MV-4-11 (cell line): ENCODE data around the gene NEO1.
"Not testable (repeated sequence)": the region's sequence is repeated elsewhere in the genome, so short reads cannot be mapped to it uniquely, and the experiment has no call there.

Experiments used
- DNase-seq: peaks from one replicate; lab custom pipeline; 2025; lab: John Stamatoyannopoulos, UW

NEO1 gene

GRCh38 chr15:73264881-73265280, 212.6 kb downstream of the NEO1 start:
- no peak for DNase-seq

GRCh38 chr15:73265536-73266153, 213.4 kb downstream of the NEO1 start:
- DNase-seq = peak; percentile 42

DNA sequence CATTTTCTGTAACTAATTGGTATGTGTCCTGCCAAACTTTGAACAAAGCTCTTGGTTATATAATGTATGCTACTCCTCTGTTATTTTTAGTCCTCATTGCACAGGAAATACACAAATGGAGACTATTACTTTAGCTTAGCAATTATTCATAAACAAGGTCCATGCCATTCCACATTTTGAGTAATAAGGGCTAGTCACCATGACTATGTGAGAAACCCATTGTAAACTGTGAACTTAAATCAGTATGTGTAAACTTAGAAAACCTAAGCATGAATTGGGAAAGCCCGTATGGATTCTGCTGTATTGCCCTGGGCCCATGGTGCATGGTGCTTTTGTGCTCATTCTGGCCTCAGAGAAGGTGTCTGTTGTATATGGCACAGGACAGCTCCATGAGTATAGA, 216.2 kb downstream of the NEO1 start:
- DNase-seq = no peak

- no peak for DNase-seq
Observed at GRCh38 chr15:73270366-73271097, 218.3 kb downstream of the NEO1 start.

GRCh38 chr15:73273181-73274002, 221.1 kb downstream of the NEO1 start:
- peak; percentile 53 for DNase-seq

DNA sequence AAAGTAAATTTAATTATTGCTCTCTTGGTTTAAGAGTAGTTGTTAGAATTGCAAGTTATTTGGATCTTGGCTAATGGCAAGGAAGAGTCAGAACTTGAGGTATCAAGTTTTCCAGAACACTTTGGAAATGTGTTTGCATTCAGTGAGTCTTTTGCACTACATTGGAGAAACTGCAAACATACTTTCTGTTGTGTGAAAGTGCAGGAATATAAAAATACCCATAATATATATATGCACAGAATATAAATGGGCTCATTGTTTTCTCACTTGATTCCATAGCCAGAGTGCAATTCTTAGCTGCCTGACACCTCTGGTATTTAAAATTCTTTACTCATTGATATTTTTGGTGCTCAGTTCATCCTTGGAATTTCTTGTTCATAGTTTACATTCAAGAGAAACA, 223.6 kb downstream of the NEO1 start:
- DNase-seq = no peak

DNA sequence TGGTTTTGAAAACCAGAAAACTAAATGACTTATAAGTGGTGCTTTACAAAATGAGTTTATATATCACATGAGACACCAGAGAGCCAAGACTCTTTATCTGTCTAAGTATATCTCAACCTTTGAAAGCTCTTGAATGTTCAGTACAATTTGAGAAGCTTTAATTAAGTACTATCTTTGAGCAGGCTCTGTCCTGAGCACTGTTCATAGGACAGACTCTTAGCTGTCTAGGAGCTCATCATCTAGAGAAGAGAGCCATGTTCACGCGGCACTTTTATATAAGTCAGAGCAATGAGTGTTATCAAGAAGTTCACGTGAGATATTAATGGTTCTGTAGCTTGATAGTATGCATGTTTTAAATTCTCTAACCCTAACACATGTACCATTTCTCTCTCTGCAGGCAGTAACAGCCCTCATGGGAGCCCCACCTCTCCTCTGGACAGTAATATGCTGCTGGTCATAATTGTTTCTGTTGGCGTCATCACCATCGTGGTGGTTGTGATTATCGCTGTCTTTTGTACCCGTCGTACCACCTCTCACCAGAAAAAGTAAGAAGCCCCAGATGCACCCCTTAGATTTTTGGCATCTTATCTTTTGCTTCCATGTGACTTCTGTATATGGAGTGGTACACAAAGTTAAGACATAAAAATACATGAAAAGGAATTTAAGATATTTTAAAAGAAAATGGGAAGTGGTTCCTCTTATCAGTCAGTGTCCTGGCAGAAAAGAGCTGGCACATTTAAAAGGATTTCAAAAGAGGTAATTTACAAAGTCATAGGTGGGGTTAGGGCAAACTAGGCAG, 230.5 kb downstream of the NEO1 start:
- peak; percentile 5 for DNase-seq

- no peak for DNase-seq
Observed at GRCh38 chr15:73283366-73283962, 231.2 kb downstream of the NEO1 start.

DNA sequence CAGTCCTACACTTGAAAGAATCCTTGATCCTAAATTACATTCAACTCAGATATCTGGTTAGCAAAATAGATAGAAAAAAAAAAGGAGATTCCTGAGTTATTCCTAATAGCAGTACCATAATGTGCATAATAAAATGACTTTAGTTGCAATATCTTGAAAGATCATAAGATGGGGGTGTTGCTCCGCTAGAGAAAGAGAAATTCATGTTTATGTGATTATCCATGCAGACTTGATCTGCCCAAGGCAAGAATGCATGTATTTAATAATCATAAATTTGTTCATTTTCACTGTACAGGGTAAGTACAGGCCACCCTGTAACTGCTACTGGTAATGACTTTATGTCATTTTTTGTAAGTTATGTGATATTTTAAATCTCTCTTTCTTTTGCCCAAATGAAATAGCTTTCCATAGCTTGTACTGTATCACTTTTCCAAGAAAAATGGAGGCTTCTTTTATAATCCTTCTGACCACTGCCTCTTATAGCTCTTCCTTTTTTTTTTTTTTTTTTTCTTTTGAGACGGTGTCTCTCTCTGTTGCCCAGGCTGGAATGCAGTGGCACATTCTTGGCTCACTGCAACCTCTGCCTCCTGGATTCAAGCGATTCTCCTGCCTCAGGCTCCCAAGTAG, 231.9 kb downstream of the NEO1 start:
- peak; percentile 63 for DNase-seq

DNA sequence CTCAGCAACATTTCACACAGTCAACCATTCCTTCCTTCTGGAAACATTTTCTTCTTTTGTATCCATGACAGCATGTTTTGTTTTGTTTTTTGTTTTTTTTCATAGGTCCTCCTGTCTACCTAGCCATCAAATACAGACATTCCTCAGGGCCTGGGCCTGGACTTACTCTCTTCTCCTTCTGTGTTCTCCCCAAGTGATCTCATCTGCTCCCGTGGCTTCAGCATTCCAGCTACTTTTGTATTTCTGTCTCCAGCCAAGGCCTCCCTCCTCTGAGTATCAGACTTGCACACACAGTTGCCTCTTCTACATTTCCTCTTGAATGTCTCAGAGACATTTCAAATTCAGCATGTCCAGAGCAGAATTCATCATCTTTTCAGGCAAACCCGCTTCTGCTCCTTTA, 234.0 kb downstream of the NEO1 start:
- no peak for DNase-seq

DNA sequence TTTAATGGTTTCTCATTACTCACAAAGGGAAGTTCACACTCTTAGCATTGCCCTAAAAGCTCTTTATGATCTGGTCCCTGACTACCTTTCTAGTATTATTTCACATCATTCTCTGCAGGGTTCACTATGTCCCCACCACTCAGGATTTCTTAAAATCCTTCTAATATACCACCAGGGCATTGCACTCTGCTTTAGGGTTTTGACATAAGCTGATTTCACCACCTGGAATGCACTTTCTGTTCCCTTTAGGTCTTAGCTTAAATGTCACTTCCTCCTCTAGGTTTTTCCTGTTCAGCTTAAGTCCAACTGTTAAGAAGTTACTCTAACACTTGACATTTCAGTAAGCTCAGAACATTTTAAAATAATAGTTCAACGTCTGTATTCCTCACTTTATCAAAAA, 234.8 kb downstream of the NEO1 start:
- peak; percentile 99 for DNase-seq

DNA sequence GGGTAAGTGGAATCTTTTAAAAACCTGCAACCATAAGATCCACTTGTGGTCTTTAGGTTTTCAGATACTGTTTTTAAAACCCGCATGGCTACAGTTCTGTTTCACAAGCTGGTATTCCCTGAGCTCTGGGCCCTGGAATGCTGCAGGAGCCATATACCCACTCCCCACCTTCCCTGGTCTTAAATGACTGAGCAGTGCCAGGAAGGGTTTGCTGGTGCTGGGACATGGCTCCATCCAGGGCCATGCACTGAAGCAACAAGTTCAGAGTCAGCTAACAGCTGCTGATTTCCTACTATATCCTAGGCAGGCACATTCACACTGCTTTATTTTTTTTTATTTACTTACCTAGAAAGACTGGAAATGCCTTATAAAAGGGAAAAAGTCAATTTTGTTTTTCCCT, 239.2 kb downstream of the NEO1 start:
- DNase-seq = no peak

DNA sequence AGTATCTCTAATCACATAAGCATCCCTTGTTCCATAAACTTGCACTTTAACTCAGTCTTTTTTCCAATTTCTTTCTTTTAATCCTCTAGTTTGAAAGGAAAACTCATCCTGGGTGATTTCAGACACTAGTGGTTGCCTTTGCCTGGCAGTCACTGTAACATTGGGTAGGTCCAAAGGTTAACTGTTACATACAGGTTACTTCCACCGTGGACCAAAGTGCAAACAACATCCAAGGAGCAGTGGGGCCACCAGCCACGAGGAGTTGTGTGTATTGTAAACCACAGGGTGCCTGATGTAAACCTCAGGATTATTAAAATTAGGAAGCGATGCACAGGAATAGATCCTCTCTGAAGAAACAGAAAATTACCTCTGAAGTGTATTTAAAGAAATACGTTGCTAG, 241.5 kb downstream of the NEO1 start:
- DNase-seq = peak; percentile 52

DNA sequence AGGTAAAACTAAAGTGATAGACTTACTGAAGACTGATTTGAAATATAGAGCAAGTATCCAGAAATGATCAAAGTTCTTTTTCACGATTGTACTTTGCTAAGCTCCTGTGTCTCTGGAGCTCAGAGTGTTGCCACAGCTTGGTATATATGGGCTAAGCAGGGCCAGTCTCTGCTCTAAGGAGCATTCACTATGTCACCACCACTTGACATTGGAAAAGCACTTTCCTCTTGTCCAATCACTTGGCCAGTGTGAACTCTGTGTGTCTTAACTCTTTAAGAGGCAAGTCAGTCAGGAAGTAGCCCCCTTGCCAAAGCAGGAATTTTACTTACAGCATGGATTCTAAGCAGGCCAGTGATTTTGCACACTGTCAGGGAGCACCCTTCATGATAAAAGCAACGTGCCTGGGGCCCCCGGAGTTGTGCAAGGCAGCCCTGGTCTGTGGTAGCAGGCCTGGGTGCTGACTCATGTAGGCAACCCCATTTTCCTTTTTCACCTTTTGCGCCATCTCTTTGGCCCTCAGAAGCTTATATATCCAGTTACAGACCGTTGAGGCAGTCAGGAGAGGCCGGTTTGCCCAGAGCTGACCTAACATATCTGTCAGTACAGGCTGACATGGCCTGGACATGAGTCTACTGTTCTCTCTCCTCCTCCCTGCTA, 243.5 kb downstream of the NEO1 start:
- peak; percentile 90 for DNase-seq

DNA sequence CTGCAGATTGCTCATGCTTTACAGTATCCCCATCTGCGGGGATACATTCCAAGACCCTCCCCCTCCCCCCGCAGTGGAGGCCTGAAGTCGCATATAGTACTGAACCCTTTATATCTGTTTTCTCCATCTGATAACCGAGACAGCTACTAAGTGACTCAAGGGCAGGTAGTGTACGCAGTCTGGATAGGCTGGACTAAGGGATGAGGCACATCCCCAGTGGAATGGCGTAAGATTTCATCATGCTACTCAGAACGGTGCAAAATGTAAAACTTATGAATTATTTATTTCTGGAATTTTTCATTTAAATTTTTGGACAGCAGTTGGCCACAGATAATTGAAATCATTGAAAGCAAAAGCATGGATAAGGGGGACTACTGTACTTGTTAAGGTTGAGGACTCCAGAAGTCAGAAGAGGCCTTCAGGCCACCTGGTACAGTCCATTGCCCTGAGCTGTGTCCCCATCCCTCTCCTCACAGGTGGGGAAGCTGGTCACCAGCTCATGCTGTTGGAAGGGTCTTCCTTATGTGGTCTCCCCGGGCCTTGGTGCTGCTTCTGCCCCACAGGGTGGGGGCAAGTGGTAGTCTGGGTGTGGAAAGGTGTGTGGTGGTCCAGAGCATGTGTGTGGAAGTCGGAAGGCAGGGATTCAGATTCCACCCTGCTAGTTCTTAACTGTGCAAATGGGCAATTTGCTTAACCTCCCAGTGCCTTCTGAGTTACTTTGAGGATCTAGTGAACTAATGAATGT, 244.5 kb downstream of the NEO1 start:
- DNase-seq = no peak

DNA sequence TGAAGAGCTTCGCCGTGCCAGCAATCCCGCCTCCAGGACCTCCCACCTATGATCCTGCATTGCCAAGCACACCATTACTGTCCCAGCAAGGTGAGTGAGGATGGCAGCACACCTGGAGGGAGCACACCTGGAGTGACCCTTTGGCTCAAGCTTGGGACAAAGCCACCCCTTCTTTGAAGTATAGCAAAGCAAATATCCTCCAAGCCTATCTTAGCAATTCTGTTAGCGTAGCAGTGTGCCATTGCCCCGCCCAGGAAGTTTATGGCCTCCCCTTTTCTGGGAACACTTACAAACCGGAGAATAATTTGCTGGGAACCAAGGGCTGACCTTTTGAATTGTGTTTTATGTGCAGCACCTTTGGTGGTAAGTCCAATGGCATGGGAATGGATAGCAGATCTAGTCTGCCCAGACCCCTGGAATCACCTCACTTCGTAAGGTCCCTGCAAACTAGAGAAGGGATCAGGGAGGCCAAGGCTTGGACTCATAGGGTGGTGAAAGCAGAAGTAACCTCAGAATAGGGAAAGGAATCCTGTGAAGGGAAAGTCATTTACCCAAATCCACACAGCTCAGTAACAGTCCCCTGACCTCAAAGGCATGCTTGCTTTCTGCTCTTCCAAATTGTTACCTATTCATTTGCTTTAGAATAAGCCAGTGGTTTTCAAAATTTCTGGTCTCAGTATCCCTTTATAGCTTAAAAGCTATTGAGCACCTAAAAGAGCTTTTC, 246.4 kb downstream of the NEO1 start:
- DNase-seq = peak; percentile 72

- not testable (repeated sequence) for DNase-seq
Observed at GRCh38 chr15:73300286-73300685, 248.0 kb downstream of the NEO1 start.

DNA sequence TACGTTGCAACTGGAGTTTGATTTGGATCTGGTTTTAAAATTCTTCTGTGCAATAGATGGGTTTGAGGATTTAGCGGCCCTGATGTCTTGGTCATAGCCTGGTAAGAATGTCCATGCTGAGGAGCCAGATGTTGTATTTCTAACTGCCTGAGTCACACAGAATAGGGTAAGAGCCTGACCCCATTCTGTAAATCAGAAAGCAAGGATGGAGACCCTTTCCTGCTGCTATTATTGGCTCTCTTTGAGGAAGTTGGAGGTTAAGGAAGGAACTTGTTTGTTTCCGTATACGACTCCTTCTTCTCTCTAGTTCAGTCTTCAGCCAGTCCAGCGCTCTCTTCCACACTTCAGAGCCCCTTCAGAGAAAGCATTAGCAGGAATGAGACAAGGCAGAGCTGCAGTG, 251.4 kb downstream of the NEO1 start:
- peak; percentile 87 for DNase-seq
